D341Med (cell line): ENCODE results near the gene GABRB1.
A peak's percentile ranks its signal among the peaks of the same experiment; 100 is the strongest.

Source experiments
- DNase-seq: peaks from one replicate; pipeline ENCODE4 v3.0.0; 2012; ENCODE audit warnings: low spot score

GABRB1 gene

GRCh38 chr4:47386561-47387235, 355.3 kb downstream of the GABRB1 start:
- DNase-seq: no peak

- DNase-seq: no peak
These were observed 359.2 kb downstream of the GABRB1 start for GRCh38 chr4:47390428-47391125.

- DNase-seq: no peak
These were observed 359.9 kb downstream of the GABRB1 start for GRCh38 chr4:47391256-47391655.

- DNase-seq: no peak
These were observed 375.0 kb downstream of the GABRB1 start for GRCh38 chr4:47406408-47406807.

- no peak for DNase-seq
These were observed 378.9 kb downstream of the GABRB1 start for GRCh38 chr4:47410271-47410670.

GRCh38 chr4:47413521-47413920, 382.2 kb downstream of the GABRB1 start:
- DNase-seq: no peak

GRCh38 chr4:47415719-47416118, 384.4 kb downstream of the GABRB1 start:
- DNase-seq: no peak

GRCh38 chr4:47418147-47418546, 386.8 kb downstream of the GABRB1 start:
- no peak for DNase-seq

GRCh38 chr4:47419296-47419695, 387.9 kb downstream of the GABRB1 start:
- no peak for DNase-seq

GRCh38 chr4:47425628-47426027, 394.3 kb downstream of the GABRB1 start:
- DNase-seq: peak; percentile 25

- no peak for DNase-seq
These were observed 396.6 kb downstream of the GABRB1 start for GRCh38 chr4:47427935-47428334.

- DNase-seq: no peak
These were observed 401.4 kb downstream of the GABRB1 start for GRCh38 chr4:47432749-47433148.

GRCh38 chr4:47434931-47435330, 403.6 kb downstream of the GABRB1 start:
- DNase-seq: no peak

GRCh38 chr4:47442980-47443379, 411.6 kb downstream of the GABRB1 start:
- DNase-seq: no peak

GRCh38 chr4:47444031-47444430, 412.7 kb downstream of the GABRB1 start:
- DNase-seq: no peak

- no peak for DNase-seq
These were observed 420.3 kb downstream of the GABRB1 start for GRCh38 chr4:47451657-47452056.

GRCh38 chr4:47462799-47463234, 431.4 kb downstream of the GABRB1 start:
- DNase-seq: no peak

- peak; percentile 97 for DNase-seq
These were observed 432.0 kb downstream of the GABRB1 start, which contains the start of gene COMMD8 for GRCh38 chr4:47463235-47463956. TSS of gene COMMD8 (minus strand) at chr4:47463702. CDS start at chr4:47463651, 51 bp downstream.

- DNase-seq: no peak
These were observed 433.6 kb downstream of the GABRB1 start for GRCh38 chr4:47465004-47465403.

- no peak for DNase-seq
These were observed 434.9 kb downstream of the GABRB1 start for GRCh38 chr4:47466056-47466785.

GRCh38 chr4:47468706-47469365, 437.5 kb downstream of the GABRB1 start:
- no peak for DNase-seq

- DNase-seq: no peak
These were observed 438.6 kb downstream of the GABRB1 start for GRCh38 chr4:47469951-47470350.
